ENCODE measurements around the gene GNB1L. TPM values are rescaled to one million over a fixed set of nuclear protein-coding genes. Genes with fewer than 3 reads are reported as not detected.

Gene GNB1L
- total RNA-seq, 1 experiment from 2014 or later, result 10.3 TPM

GRCh38 chr22:19751497-19752245, 103.0 kb downstream of the GNB1L start:
- Histone ChIP-seq H4K20me1 (ENCODE audit: insufficient read depth) (no peaks in the 10 kb centered on the region), H3K4me3 (no peak overlapping the region), H3K27ac (no peak overlapping the region), H3K4me1 (replicated peaks; ENCODE audit: insufficient read depth) (peaks cover 10% of the 10 kb centered on the region), H3K4me2 (peak overlapping the region; percentile 29; the same call in 1 of the 2 replicates), H3K27me3 (ENCODE audit: insufficient read depth, low read depth) (no peaks in the 10 kb centered on the region), H3F3A (ENCODE audit: insufficient read depth, low read depth) (no peaks in the 10 kb centered on the region; the same call in 1 of the 2 replicates), H3K79me2 (ENCODE audit: low read depth) (no peaks in the 10 kb centered on the region), H2AFZ (no peak overlapping the region), H3K9me3 (ENCODE audit: insufficient read depth, low read depth) (no peaks in the 10 kb centered on the region), H3K9me2 (ENCODE audit: insufficient read depth) (no peaks in the 10 kb centered on the region), H3K36me3 (ENCODE audit: low read depth) (no peaks in the 10 kb centered on the region)
- CTCF ChIA-PET, result no interaction called here
- TF ChIP-seq CTCF (conservative IDR thresholded peaks at IDR 0.05) (no peak), EZH2 (IDR thresholded peaks at IDR 0.05; ENCODE audit: low read depth) (no peak)
- intact Hi-C loops (cut with micrococcal nuclease; ENCODE audit: unreplicated experiment), result no loop called here
- no peak for DNase-seq
- POLR2A ChIA-PET (ENCODE audit: unreplicated experiment), result interaction anchor here (0.7 kb wide), 1 partner anchor 1073 kb away, joined by 6 read pairs; no protein-coding TSS in a partner anchor
- BruUV-seq (replicated peaks), result no TSS peak

GRCh38 chr22:19750507-19751490, 103.9 kb downstream of the GNB1L start:
- H3K27me3 ChIP-seq (ENCODE audit: insufficient read depth, low read depth), result no peaks in the 10 kb centered on the region
- DNase-seq, result peak; percentile 45 to 59
- TF ChIP-seq EZH2 (IDR thresholded peaks at IDR 0.05; ENCODE audit: low read depth) (no peak), CTCF (conservative IDR thresholded peaks at IDR 0.05) (no peak)
- no peak overlapping the region for H3K4me3 ChIP-seq
- no peaks in the 10 kb centered on the region for H3K79me2 ChIP-seq (ENCODE audit: low read depth)
- no peaks in the 10 kb centered on the region for H3K9me3 ChIP-seq (ENCODE audit: insufficient read depth, low read depth)
- H2AFZ ChIP-seq, result no peak overlapping the region
- ChIA-PET POLR2A (ENCODE audit: unreplicated experiment) (interaction anchor here (0.7 kb wide), 1 partner anchor 1074 kb away, joined by 6 read pairs; no protein-coding TSS in a partner anchor), CTCF (no interaction called here)
- no peaks in the 10 kb centered on the region for H3K36me3 ChIP-seq (ENCODE audit: low read depth)
- no peaks in the 10 kb centered on the region; the same call in 1 of the 2 replicates for H3F3A ChIP-seq (ENCODE audit: insufficient read depth, low read depth)
- peak overlapping the region; percentile 29 for H3K4me2 ChIP-seq
- no TSS peak for BruUV-seq (replicated peaks)
- no peak overlapping the region for H3K27ac ChIP-seq
- intact Hi-C loops (cut with micrococcal nuclease; ENCODE audit: unreplicated experiment), result no loop called here
- H3K4me1 ChIP-seq (replicated peaks; ENCODE audit: insufficient read depth), result peaks cover 10% of the 10 kb centered on the region
- no peaks in the 10 kb centered on the region for H3K9me2 ChIP-seq (ENCODE audit: insufficient read depth)
- no peaks in the 10 kb centered on the region for H4K20me1 ChIP-seq (ENCODE audit: insufficient read depth)

- Histone ChIP-seq H3K4me1 (replicated peaks; ENCODE audit: insufficient read depth) (peaks cover 10% of the 10 kb centered on the region), H4K20me1 (ENCODE audit: insufficient read depth) (no peaks in the 10 kb centered on the region), H3K36me3 (ENCODE audit: low read depth) (no peaks in the 10 kb centered on the region), H3K4me3 (no peak overlapping the region), H3K9me3 (ENCODE audit: insufficient read depth, low read depth) (no peaks in the 10 kb centered on the region), H3K27ac (no peak overlapping the region), H3K79me2 (ENCODE audit: low read depth) (no peaks in the 10 kb centered on the region), H3K4me2 (no peak overlapping the region), H2AFZ (no peak overlapping the region), H3K9me2 (ENCODE audit: insufficient read depth) (no peaks in the 10 kb centered on the region), H3F3A (ENCODE audit: insufficient read depth, low read depth) (no peaks in the 10 kb centered on the region; the same call in 1 of the 2 replicates), H3K27me3 (ENCODE audit: insufficient read depth, low read depth) (no peaks in the 10 kb centered on the region)
- intact Hi-C loops (cut with micrococcal nuclease; ENCODE audit: unreplicated experiment), result no loop called here
- no peak for DNase-seq
- TF ChIP-seq EZH2 (IDR thresholded peaks at IDR 0.05; ENCODE audit: low read depth) (no peak), CTCF (conservative IDR thresholded peaks at IDR 0.05) (no peak)
- ChIA-PET CTCF (no interaction called here), POLR2A (ENCODE audit: unreplicated experiment) (no interaction called here)
- no TSS peak for BruUV-seq (replicated peaks)
Measured at GRCh38 chr22:19749876-19750275, 104.8 kb downstream of the GNB1L start.
